Measurements from ENCODE around the gene GNA15.
A peak's percentile ranks its signal among the peaks of the same experiment; 100 is the strongest.
"Not testable (repeated sequence)": the region's sequence is repeated elsewhere in the genome, so short reads cannot be mapped to it uniquely, and the experiment has no call there.

The GNA15 gene

DNA sequence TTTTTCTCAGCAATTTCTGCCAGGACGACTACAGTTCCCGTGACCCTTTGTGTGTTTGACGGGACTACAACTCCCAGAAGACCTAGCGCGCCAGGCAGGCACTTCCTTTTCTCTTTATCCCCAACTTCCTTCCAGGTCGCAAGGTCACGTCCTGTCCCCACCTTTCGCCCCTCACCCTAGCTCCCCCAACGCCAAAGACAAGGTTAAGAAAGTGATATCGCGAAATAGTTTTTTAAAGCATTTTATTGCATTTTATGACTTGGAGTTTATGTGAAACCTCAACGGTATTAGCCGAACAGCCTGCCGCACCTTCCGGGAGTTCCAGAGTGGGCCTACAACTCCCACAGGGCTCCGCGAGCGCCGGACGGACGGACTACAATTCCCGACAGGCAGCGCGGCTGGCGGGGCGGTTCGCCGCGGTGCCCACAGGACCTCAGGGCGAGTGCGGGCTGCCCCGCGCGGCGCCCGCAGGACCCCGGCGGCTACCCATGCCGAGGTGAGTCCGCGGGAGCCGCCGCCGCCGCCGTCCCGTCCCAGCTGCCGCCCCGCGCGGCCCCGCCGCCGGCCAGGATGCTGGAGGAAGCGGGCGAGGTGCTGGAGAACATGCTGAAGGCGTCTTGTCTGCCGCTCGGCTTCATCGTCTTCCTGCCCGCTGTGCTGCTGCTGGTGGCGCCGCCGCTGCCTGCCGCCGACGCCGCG lies 49.8 kb downstream of the GNA15 start, which contains the start of gene NCLN:
TSS of gene NCLN (plus strand) at position 470 of the 699 bp plus-strand sequence. CDS start at position 571, 101 bp downstream.
- Histone ChIP-seq H3K9ac (ENCODE audit: low read depth, low read length) (peak within 1 kb of the TSS; percentile 88), H3K4me3 (ENCODE audit: low read length) (peak within 1 kb of the TSS; percentile 85), H3K4me1 (ENCODE audit: insufficient read depth, low read length) (peaks cover 9% of the 10 kb centered on the region; the same call in 1 of the 2 replicates), H3K27me3 (ENCODE audit: insufficient read depth, low read length) (no peaks in the 10 kb centered on the region), H3K9me3 (ENCODE audit: insufficient read depth, low read depth, low read length) (no peaks in the 10 kb centered on the region), H3K27ac (ENCODE audit: low read depth, low read length) (peak within 1 kb of the TSS; percentile 68; the same call in 1 of the 2 replicates), H3K36me3 (ENCODE audit: insufficient read depth, low read length) (0 out of 2 replicates have a peak, but pooled peaks cover 6% of the 10 kb centered on the region)
- WGBS: under 1% methylated on average over 69 of the region's 69 CpGs

- H3K27ac ChIP-seq (ENCODE audit: low read depth, low read length): peak overlapping the region; percentile 67; the same call in 1 of the 2 replicates
Observed at GRCh38 chr19:3186160-3186688, 50.4 kb downstream of the GNA15 start.

GRCh38 chr19:3186891-3187661 lies 51.2 kb downstream of the GNA15 start:
- H3K27ac ChIP-seq (ENCODE audit: low read depth, low read length): no peak overlapping the region
- peaks cover 9% of the 10 kb centered on the region; the same call in 1 of the 2 replicates for H3K4me1 ChIP-seq (ENCODE audit: insufficient read depth, low read length)
- H3K4me3 ChIP-seq (ENCODE audit: low read length): peak overlapping the region; percentile 85
- 73% methylated on average over 23 of the region's 23 CpGs for WGBS
- no peaks in the 10 kb centered on the region for H3K9me3 ChIP-seq (ENCODE audit: insufficient read depth, low read depth, low read length)
- H3K36me3 ChIP-seq (ENCODE audit: insufficient read depth, low read length): 0 out of 2 replicates have a peak, but pooled peaks cover 6% of the 10 kb centered on the region
- H3K27me3 ChIP-seq (ENCODE audit: insufficient read depth, low read length): no peaks in the 10 kb centered on the region
- H3K9ac ChIP-seq (ENCODE audit: low read depth, low read length): peak overlapping the region; percentile 88

More at GRCh38 chr19:3186160-3186688, 50.4 kb downstream of the GNA15 start:
- H3K9me3 ChIP-seq (ENCODE audit: insufficient read depth, low read depth, low read length): no peaks in the 10 kb centered on the region
- 0 out of 2 replicates have a peak, but pooled peaks cover 6% of the 10 kb centered on the region for H3K36me3 ChIP-seq (ENCODE audit: insufficient read depth, low read length)
- H3K9ac ChIP-seq (ENCODE audit: low read depth, low read length): peak overlapping the region; percentile 88
- under 1% methylated on average over 38 of the region's 38 CpGs for WGBS
- peak overlapping the region; percentile 85 for H3K4me3 ChIP-seq (ENCODE audit: low read length)
- peaks cover 9% of the 10 kb centered on the region; the same call in 1 of the 2 replicates for H3K4me1 ChIP-seq (ENCODE audit: insufficient read depth, low read length)
- no peaks in the 10 kb centered on the region for H3K27me3 ChIP-seq (ENCODE audit: insufficient read depth, low read length)

DNA sequence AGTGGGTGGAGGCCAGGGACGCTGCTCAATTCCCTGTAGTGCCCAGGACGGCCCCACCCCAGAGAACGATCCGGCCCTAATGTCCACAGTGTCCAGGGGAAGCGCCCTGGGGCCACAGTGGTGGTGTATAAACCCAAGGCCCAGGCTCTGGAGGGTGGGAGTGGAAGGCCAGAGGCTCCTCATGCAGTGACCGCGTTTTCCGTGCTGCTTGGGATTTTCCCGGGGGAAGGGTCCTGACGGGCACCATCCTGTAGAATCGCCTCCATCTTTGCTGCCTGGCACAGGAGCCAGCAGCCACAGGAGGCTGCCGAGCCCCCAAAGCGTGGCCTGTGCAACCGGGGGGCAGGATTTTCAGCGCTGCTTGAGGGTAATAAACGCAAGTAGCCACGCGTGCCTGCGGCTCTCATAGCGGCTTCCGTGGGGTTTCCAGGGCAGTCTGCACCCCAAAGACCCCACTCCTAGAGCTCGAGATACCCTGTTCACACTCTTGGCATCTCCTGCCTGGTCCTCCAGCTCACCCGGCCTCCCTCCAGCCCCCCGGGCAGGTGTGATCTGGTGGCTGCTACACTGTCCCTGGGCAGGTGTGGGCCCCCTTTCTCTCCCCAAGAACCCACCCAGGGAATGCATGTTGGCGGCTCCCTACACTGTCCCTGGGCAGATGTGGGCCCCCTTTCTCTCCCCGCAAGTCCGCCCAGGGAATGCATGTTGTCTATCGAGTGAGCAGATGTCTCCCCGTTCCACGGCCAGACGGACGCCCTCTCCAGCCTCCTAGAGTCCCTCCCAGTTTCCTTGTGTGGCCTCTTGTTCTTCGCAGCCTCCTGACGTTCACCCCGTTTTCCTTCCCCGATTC lies 52.1 kb downstream of the GNA15 start:
- 89% methylated on average over 36 of the region's 36 CpGs for WGBS
- Histone ChIP-seq H3K9ac (ENCODE audit: low read depth, low read length) (0 out of 2 replicates have a peak overlapping the region, but pooled peaks have one; percentile 30), H3K4me1 (ENCODE audit: insufficient read depth, low read length) (peaks cover 9% of the 10 kb centered on the region; the same call in 1 of the 2 replicates), H3K27me3 (ENCODE audit: insufficient read depth, low read length) (no peaks in the 10 kb centered on the region), H3K36me3 (ENCODE audit: insufficient read depth, low read length) (0 out of 2 replicates have a peak, but pooled peaks cover 6% of the 10 kb centered on the region), H3K9me3 (ENCODE audit: insufficient read depth, low read depth, low read length) (no peaks in the 10 kb centered on the region), H3K27ac (ENCODE audit: low read depth, low read length) (no peak overlapping the region), H3K4me3 (ENCODE audit: low read length) (0 out of 2 replicates have a peak overlapping the region, but pooled peaks have one; percentile 3)

DNA sequence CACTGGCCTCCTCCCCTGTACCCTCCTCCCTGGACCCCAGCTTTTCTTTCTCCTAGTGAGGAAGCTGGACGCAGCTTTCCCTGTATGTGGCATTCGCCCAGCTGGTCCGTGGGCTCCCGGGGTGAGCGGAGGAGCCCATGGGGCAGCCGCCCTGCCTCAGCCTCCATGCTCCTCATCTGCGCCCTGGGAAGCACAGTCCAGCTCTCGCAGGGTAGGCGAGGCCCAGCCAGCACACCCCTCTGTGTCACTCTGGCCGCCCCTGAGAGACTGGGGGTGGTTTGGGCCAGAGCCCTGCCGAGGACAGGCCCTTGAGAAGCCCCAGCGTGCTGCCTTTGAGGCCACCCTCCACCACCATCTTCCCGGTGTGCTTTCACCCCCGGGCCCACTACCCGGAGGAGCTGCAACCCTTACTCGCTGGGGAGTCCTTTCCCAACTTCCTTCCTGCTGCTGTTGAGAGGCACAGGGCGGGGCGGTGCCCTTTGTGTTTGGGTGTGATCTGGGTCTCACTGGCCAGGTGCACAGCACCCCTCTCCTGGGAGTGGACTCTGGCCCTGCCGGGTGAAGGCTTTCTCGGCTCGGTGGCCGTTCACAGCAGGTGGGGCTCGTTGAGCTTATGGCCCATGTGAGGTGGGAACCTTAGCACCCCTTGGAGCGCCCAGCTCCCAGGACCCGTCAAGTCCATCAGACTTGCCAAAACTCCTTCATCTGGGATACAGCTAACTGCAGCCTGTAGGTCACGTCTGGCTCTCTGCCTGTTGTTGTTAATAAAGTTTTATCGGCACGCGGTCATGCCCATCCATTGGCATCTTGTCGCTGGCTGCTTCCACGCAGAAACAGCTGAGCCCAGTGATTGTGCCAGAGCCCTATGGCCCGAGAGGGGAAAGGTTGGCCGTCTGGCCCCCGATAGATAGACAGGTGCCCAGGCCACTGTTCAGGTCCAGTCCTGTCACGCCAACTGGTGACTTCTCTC lies 53.1 kb downstream of the GNA15 start:
- WGBS: 96% methylated on average over 35 of the region's 35 CpGs
- H3K27me3 ChIP-seq (ENCODE audit: insufficient read depth, low read length): no peaks in the 10 kb centered on the region
- peaks cover 9% of the 10 kb centered on the region; the same call in 1 of the 2 replicates for H3K4me1 ChIP-seq (ENCODE audit: insufficient read depth, low read length)
- H3K9ac ChIP-seq (ENCODE audit: low read depth, low read length): no peak overlapping the region
- H3K4me3 ChIP-seq (ENCODE audit: low read length): no peak overlapping the region
- H3K9me3 ChIP-seq (ENCODE audit: insufficient read depth, low read depth, low read length): no peaks in the 10 kb centered on the region
- H3K27ac ChIP-seq (ENCODE audit: low read depth, low read length): no peak overlapping the region
- H3K36me3 ChIP-seq (ENCODE audit: insufficient read depth, low read length): peaks cover 13% of the 10 kb centered on the region; the same call in 1 of the 2 replicates

- H3K36me3 ChIP-seq (ENCODE audit: insufficient read depth, low read length): peaks cover 18% of the 10 kb centered on the region; the same call in 1 of the 2 replicates
- H3K9ac ChIP-seq (ENCODE audit: low read depth, low read length): no peak overlapping the region
- no peak overlapping the region for H3K27ac ChIP-seq (ENCODE audit: low read depth, low read length)
Observed at GRCh38 chr19:3189702-3190469, 54.1 kb downstream of the GNA15 start.

DNA sequence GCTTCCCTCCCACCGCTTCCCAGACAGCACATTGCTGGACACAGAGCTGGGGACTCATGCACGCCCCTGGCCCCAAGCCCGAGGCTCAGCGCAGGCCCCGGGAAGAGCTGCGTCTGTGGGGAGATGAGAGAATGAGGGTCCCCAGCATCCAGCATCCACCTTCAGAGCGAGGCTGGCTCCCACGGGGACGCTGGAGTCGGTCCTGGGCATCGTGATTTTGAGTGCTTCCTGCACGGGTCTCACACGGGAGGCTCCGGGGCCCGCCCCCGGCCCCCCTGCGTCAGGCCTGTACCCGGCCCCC lies 54.6 kb downstream of the GNA15 start:
- H3K36me3 ChIP-seq (ENCODE audit: insufficient read depth, low read length): peaks cover 18% of the 10 kb centered on the region; the same call in 1 of the 2 replicates

More at GRCh38 chr19:3189702-3190469, 54.1 kb downstream of the GNA15 start:
- Histone ChIP-seq H3K4me1 (ENCODE audit: insufficient read depth, low read length) (peaks cover 9% of the 10 kb centered on the region; the same call in 1 of the 2 replicates), H3K9me3 (ENCODE audit: insufficient read depth, low read depth, low read length) (no peaks in the 10 kb centered on the region), H3K4me3 (ENCODE audit: low read length) (no peak overlapping the region), H3K27me3 (ENCODE audit: insufficient read depth, low read length) (no peaks in the 10 kb centered on the region)
- 90% methylated on average over 28 of the region's 28 CpGs for WGBS

DNA sequence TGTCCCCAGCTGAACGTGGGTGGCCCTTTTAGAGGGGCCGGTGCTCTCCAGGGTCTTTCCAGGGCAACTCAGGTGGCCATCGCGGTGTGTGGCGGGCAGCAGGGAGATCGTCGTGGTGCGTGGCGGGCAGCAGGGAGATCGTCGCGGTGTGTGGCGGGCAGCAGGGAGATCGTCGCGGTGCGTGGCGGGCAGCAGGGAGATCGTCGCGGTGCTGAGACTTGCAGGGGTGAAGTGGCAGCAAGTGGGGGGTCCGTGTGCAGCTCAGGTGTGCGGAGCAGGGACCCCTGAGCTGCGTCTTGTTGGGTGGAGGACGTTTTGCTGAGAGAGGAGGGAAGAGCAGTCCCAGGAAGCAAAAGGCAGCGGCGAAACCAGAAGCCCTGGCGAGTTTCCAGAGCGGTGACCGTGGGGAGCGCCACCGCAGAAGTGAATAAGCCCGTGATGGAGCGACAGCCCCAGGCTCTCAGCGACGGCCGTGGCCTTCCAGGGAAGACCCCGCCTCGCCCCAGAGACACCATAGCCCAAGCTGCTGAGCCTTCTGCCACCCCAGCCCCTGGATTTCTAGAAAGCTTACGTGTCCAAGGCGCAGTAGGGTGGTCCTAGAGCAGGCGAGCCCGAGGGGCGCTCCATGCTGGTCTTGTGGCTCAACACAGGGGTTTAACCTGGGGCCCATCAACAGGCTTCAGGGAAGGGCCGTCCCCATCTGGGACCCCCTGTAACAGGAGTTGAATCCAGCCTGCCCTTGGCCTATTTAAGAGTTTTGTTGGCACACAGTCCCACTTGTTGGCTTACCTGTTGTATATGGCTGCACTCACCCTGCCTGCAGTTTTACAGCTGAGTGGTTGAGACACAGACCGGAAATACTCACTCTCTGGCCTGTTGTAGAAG lies 55.3 kb downstream of the GNA15 start:
- no peak overlapping the region for H3K27ac ChIP-seq (ENCODE audit: low read depth, low read length)
- no peak overlapping the region for H3K4me3 ChIP-seq (ENCODE audit: low read length)
- H3K9me3 ChIP-seq (ENCODE audit: insufficient read depth, low read depth, low read length): no peaks in the 10 kb centered on the region
- H3K27me3 ChIP-seq (ENCODE audit: insufficient read depth, low read length): no peaks in the 10 kb centered on the region
- H3K9ac ChIP-seq (ENCODE audit: low read depth, low read length): no peak overlapping the region
- peaks cover 25% of the 10 kb centered on the region for H3K36me3 ChIP-seq (ENCODE audit: insufficient read depth, low read length)
- WGBS: 90% methylated on average over 46 of the region's 46 CpGs
- H3K4me1 ChIP-seq (ENCODE audit: insufficient read depth, low read length): peaks cover 9% of the 10 kb centered on the region; the same call in 1 of the 2 replicates

More for the DNA sequence above, 54.6 kb downstream of the GNA15 start:
- no peaks in the 10 kb centered on the region for H3K27me3 ChIP-seq (ENCODE audit: insufficient read depth, low read length)
- no peak overlapping the region for H3K27ac ChIP-seq (ENCODE audit: low read depth, low read length)
- 97% methylated on average over 18 of the region's 18 CpGs for WGBS
- H3K4me1 ChIP-seq (ENCODE audit: insufficient read depth, low read length): peaks cover 9% of the 10 kb centered on the region; the same call in 1 of the 2 replicates
- H3K4me3 ChIP-seq (ENCODE audit: low read length): no peak overlapping the region
- no peak overlapping the region for H3K9ac ChIP-seq (ENCODE audit: low read depth, low read length)
- no peaks in the 10 kb centered on the region for H3K9me3 ChIP-seq (ENCODE audit: insufficient read depth, low read depth, low read length)

GRCh38 chr19:3191806-3192104 lies 55.9 kb downstream of the GNA15 start:
- not testable (repeated sequence) for H3K27me3 ChIP-seq (ENCODE audit: insufficient read depth, low read length); H3K4me3 ChIP-seq (ENCODE audit: low read length); H3K9ac ChIP-seq (ENCODE audit: low read depth, low read length); H3K9me3 ChIP-seq (ENCODE audit: insufficient read depth, low read depth, low read length); H3K27ac ChIP-seq (ENCODE audit: low read depth, low read length); H3K4me1 ChIP-seq (ENCODE audit: insufficient read depth, low read length)
- WGBS: 95% methylated on average over 12 of the region's 12 CpGs
- H3K36me3 ChIP-seq (ENCODE audit: insufficient read depth, low read length): peaks cover 31% of the 10 kb centered on the region

Measured in HUES64 (cell line).